ENCODE results near the gene SLC25A43.

DNA sequence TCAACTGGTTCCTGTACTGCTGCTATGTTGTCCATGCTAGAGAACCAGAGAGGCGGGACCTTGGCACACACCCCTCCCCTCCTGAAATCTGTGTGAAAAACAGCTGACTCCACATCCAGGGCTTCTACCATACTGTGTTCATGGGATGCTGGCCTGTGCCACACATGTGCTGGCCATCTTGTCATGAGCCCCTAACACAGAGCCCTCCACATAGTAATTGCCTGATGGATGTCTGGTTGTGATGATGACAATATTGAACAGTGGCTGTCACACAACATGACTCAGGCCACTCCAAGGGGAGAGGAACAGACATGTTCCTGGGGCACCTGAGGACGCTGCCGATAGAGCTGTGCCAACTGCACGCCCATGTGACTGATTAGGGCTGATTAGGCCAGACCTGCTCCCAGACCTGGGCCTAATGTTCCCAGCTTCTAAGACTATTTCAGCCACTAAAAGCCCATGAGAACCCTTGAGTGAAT lies 82.2 kb downstream of the SLC25A43 start:
- TF ChIP-seq, protein P1, sequence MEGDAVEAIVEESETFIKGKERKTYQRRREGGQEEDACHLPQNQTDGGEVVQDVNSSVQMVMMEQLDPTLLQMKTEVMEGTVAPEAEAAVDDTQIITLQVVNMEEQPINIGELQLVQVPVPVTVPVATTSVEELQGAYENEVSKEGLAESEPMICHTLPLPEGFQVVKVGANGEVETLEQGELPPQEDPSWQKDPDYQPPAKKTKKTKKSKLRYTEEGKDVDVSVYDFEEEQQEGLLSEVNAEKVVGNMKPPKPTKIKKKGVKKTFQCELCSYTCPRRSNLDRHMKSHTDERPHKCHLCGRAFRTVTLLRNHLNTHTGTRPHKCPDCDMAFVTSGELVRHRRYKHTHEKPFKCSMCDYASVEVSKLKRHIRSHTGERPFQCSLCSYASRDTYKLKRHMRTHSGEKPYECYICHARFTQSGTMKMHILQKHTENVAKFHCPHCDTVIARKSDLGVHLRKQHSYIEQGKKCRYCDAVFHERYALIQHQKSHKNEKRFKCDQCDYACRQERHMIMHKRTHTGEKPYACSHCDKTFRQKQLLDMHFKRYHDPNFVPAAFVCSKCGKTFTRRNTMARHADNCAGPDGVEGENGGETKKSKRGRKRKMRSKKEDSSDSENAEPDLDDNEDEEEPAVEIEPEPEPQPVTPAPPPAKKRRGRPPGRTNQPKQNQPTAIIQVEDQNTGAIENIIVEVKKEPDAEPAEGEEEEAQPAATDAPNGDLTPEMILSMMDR (IDR thresholded peaks at IDR 0.05), result no peak
- TF ChIP-seq POLR2A (IDR thresholded peaks at IDR 0.05), result no peak
- TF ChIP-seq EP300 (IDR thresholded peaks at IDR 0.05), result no peak
- peak in 2 of 3 donors; percentile 20 to 54 for TF ChIP-seq POLR2AphosphoS5 (IDR thresholded peaks at IDR 0.05)

Measured in stomach (tissue), 4 donors.